Trophoblast cell (in vitro differentiated cells and primary cell): Measurements from ENCODE around the gene IFNGR1.
A peak's percentile ranks its signal among the peaks of the same experiment; 100 is the strongest.

ENCODE experiments used
- DNase-seq, 2 donors: peaks; one replicate each; pipeline ENCODE4 v3.0.0-alpha.2; 2016
- H2AFZ ChIP-seq: 2 replicates; pipeline ENCODE4 v1.6.1; 2013; ENCODE audit warnings: low read length, moderate library complexity, mild to moderate bottlenecking; ENCODE audit not compliant: insufficient read depth, poor library complexity
- H2AK5ac ChIP-seq: 2 replicates; pipeline ENCODE4 v1.6.1; 2013; ENCODE audit warnings: mild to moderate bottlenecking, low read length
- H2BK120ac ChIP-seq: 2 replicates; pipeline ENCODE4 v1.6.1; 2013; ENCODE audit warnings: low read length, mild to moderate bottlenecking, moderate library complexity; ENCODE audit not compliant: insufficient read depth, poor library complexity
- H2BK12ac ChIP-seq: 2 replicates; pipeline ENCODE4 v1.6.1; 2013; ENCODE audit warnings: mild to moderate bottlenecking, low read length, moderate library complexity
- H2BK5ac ChIP-seq: 2 replicates; pipeline ENCODE4 v1.6.1; 2013; ENCODE audit warnings: low read length, low read depth, moderate library complexity, mild to moderate bottlenecking; ENCODE audit not compliant: poor library complexity
- H3K14ac ChIP-seq: 2 replicates; pipeline ENCODE4 v1.6.1; 2013; ENCODE audit warnings: mild to moderate bottlenecking, low read length
- H3K18ac ChIP-seq: 2 replicates; pipeline ENCODE4 v1.6.1; 2013; ENCODE audit warnings: mild to moderate bottlenecking, low read length
- H3K23ac ChIP-seq: 2 replicates; pipeline ENCODE4 v1.6.1; 2013; ENCODE audit warnings: low read length
- H3K27ac ChIP-seq: 2 replicates; pipeline ENCODE4 v1.5.1; 2013; ENCODE audit warnings: low read depth, mild to moderate bottlenecking, inconsistent platforms, low read length, moderate library complexity
- H3K27me3 ChIP-seq: 2 replicates; pipeline ENCODE4 v1.6.1; 2013; ENCODE audit warnings: inconsistent platforms, mild to moderate bottlenecking, low read length, moderate library complexity; ENCODE audit not compliant: insufficient read depth
- H3K36me3 ChIP-seq, 2 experiments: 1 replicate in 1 of 2; 2 replicates in 1 of 2; pipeline ENCODE4 v1.6.1; 2013; ENCODE audit warnings: low read length in 2 of 2, mild to moderate bottlenecking in 2 of 2, moderate library complexity in 1 of 2; ENCODE audit not compliant: insufficient read depth in 2 of 2, control insufficient read depth in 1 of 2
- H3K4ac ChIP-seq: 2 replicates; pipeline ENCODE4 v1.6.1; 2013; ENCODE audit warnings: low read depth, mild to moderate bottlenecking, low read length, moderate library complexity
- H3K4me1 ChIP-seq, 2 experiments: 1 replicate in 1 of 2; 2 replicates in 1 of 2; pipeline ENCODE4 v1.6.1; 2013; ENCODE audit warnings: low read length in 2 of 2, mild to moderate bottlenecking in 2 of 2, moderate library complexity in 1 of 2; ENCODE audit not compliant: insufficient read depth in 2 of 2, control insufficient read depth in 1 of 2
- H3K4me2 ChIP-seq: 2 replicates; pipeline ENCODE4 v1.6.1; 2013; ENCODE audit warnings: inconsistent platforms, mild to moderate bottlenecking, low read length, moderate library complexity
- H3K4me3 ChIP-seq: 2 replicates; pipeline ENCODE4 v1.5.1; 2013; ENCODE audit warnings: mild to moderate bottlenecking, low read depth, low read length, inconsistent platforms
- H3K79me1 ChIP-seq: one replicate; pipeline ENCODE4 v1.6.1; 2013; ENCODE audit warnings: low read length
- H3K79me2 ChIP-seq: 2 replicates; pipeline ENCODE4 v1.6.1; 2013; ENCODE audit warnings: low read length, mild to moderate bottlenecking; ENCODE audit not compliant: control insufficient read depth, insufficient read depth, poor library complexity
- H3K9ac ChIP-seq: 2 replicates; pipeline ENCODE4 v1.6.1; 2013; ENCODE audit warnings: mild to moderate bottlenecking, low read length
- H3K9me3 ChIP-seq: 2 replicates; pipeline ENCODE4 v1.6.1; 2013; ENCODE audit warnings: low read depth, mild to moderate bottlenecking, control low read depth, inconsistent platforms, low read length; ENCODE audit not compliant: insufficient read depth
- H4K12ac ChIP-seq: 2 replicates; pipeline ENCODE4 v1.6.1; 2013; ENCODE audit warnings: low read depth, mild to moderate bottlenecking, low read length, moderate library complexity
- H4K8ac ChIP-seq: 2 replicates; pipeline ENCODE4 v1.6.1; 2013; ENCODE audit warnings: low read depth, mild to moderate bottlenecking, low read length, moderate library complexity
- H4K91ac ChIP-seq: one replicate; pipeline ENCODE4 v1.6.1; 2013; ENCODE audit warnings: low read depth, mild to moderate bottlenecking, low read length, moderate library complexity
- WGBS: extraction: QIAGEN DNeasy Blood & Tissue Kit; methylation state at CpG from one replicate; pipeline ENCODE4 v1.1.7; 2013; ENCODE audit warnings: missing lambda C conversion rate; ENCODE audit not compliant: insufficient read length, insufficient coverage; ENCODE audit errors: extremely low coverage; 5-methylcytosine and 5-hydroxymethylcytosine counted together

Gene IFNGR1

GRCh38 chr6:137157601-137158000 lies 61.6 kb downstream of the IFNGR1 start:
- peak in 1 of 2 donors; percentile 24 for DNase-seq
- Histone ChIP-seq H3K27ac (no peak overlapping the region), H3K4me3 (no peak overlapping the region), H3K4ac (no peak overlapping the region), H3K9me3 (peaks cover 2% of the 10 kb centered on the region), H2AK5ac (no peak overlapping the region), H3K36me3 (no peaks in the 10 kb centered on the region), H3K27me3 (no peaks in the 10 kb centered on the region), H3K79me1 (no peaks in the 10 kb centered on the region), H3K4me1 (no peaks in the 10 kb centered on the region), H2AFZ (no peak overlapping the region), H3K23ac (no peak overlapping the region), H4K91ac (no peak overlapping the region), H4K8ac (no peak overlapping the region), H2BK120ac (no peak overlapping the region), H4K12ac (no peak overlapping the region), H3K14ac (no peak overlapping the region), H3K9ac (no peak overlapping the region), H3K79me2 (no peaks in the 10 kb centered on the region), H3K4me2 (no peak overlapping the region), H2BK12ac (no peak overlapping the region), H2BK5ac (no peak overlapping the region), H3K18ac (no peak overlapping the region)
- no CpG with 5 or more reads among the region's 4 CpGs for WGBS

DNA sequence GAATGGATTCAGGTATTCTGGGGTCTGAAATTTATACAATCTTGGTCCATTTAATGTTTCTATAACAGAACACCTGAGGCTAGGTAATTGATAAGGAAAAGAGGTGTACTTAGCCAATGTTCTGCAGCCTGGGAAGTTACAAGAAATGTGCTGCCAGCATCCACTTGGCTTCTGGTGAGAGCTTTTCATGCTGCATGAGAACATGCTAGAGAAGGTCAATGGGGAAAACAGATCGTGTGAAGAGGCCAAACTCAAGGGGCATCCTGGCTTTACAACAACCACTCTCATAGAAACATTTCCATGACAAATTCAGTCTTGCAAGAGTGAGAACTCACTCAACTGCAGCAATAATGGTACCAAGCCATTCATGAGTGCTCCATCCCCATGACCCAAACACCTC lies 62.5 kb downstream of the IFNGR1 start:
- DNase-seq, result no peak
- H3K79me2 ChIP-seq, result no peaks in the 10 kb centered on the region
- no peak overlapping the region for H3K4me2 ChIP-seq
- no peak overlapping the region for H3K18ac ChIP-seq
- no peak overlapping the region for H2AK5ac ChIP-seq
- H3K4me3 ChIP-seq, result no peak overlapping the region
- no peaks in the 10 kb centered on the region for H3K79me1 ChIP-seq
- H3K14ac ChIP-seq, result no peak overlapping the region
- H4K12ac ChIP-seq, result no peak overlapping the region
- no peak overlapping the region for H4K91ac ChIP-seq
- no peak overlapping the region for H2BK5ac ChIP-seq
- no peak overlapping the region for H2AFZ ChIP-seq
- H3K36me3 ChIP-seq, result no peaks in the 10 kb centered on the region
- no peak overlapping the region for H2BK120ac ChIP-seq
- no peak overlapping the region for H3K23ac ChIP-seq
- H3K4me1 ChIP-seq, result no peaks in the 10 kb centered on the region
- H2BK12ac ChIP-seq, result no peak overlapping the region
- WGBS, result no CpG with 5 or more reads among the region's 1 CpG
- peaks cover 2% of the 10 kb centered on the region for H3K9me3 ChIP-seq
- H3K27me3 ChIP-seq, result no peaks in the 10 kb centered on the region
- H3K4ac ChIP-seq, result no peak overlapping the region
- H3K9ac ChIP-seq, result no peak overlapping the region
- H3K27ac ChIP-seq, result no peak overlapping the region
- no peak overlapping the region for H4K8ac ChIP-seq

- no peak overlapping the region for H3K4me3 ChIP-seq
- H3K79me1 ChIP-seq, result no peaks in the 10 kb centered on the region
- no peak overlapping the region for H2BK5ac ChIP-seq
- H4K8ac ChIP-seq, result no peak overlapping the region
- H3K4ac ChIP-seq, result no peak overlapping the region
- no peaks in the 10 kb centered on the region for H3K27me3 ChIP-seq
- H3K4me1 ChIP-seq, result no peaks in the 10 kb centered on the region
- H2BK120ac ChIP-seq, result no peak overlapping the region
- no peak overlapping the region for H3K14ac ChIP-seq
- no CpG with 5 or more reads among the region's 2 CpGs for WGBS
- H3K23ac ChIP-seq, result no peak overlapping the region
- H2AFZ ChIP-seq, result no peak overlapping the region
- H3K79me2 ChIP-seq, result no peaks in the 10 kb centered on the region
- H3K27ac ChIP-seq, result no peak overlapping the region
- no peak overlapping the region for H4K12ac ChIP-seq
- no peak overlapping the region for H2BK12ac ChIP-seq
- H4K91ac ChIP-seq, result no peak overlapping the region
- no peak overlapping the region for H3K9ac ChIP-seq
- no peak overlapping the region for H3K18ac ChIP-seq
- H3K4me2 ChIP-seq, result no peak overlapping the region
- H2AK5ac ChIP-seq, result no peak overlapping the region
- peaks cover 2% of the 10 kb centered on the region for H3K9me3 ChIP-seq
- peak in 1 of 2 donors; percentile 34 for DNase-seq
- no peaks in the 10 kb centered on the region for H3K36me3 ChIP-seq
Measured at GRCh38 chr6:137155830-137156229, 63.4 kb downstream of the IFNGR1 start.

DNA sequence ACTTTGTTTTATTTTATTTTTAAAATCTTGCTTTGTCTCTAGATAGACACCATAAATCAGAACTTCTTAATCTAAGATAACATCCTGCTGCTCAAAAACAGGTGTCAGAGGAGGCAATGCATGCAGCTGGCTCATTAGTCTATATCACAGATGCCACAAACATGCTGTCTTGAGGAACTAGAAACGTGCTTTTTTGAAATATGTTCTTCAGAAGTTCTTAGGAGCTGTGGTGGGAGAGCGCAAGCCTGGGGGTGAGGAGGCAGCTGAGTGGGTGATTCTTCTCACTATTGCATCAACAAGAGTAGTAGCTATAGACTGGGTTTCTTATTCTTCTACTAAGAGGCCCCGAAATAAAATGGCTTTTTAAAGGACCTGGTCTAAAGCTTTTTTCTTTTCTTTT lies 69.1 kb downstream of the IFNGR1 start:
- no peak for DNase-seq
- Histone ChIP-seq H3K27ac (no peak overlapping the region), H3K14ac (no peak overlapping the region), H4K91ac (no peak overlapping the region), H2AK5ac (no peak overlapping the region), H3K27me3 (no peaks in the 10 kb centered on the region), H3K4me3 (no peak overlapping the region), H3K23ac (no peak overlapping the region), H2BK120ac (no peak overlapping the region), H3K79me2 (no peaks in the 10 kb centered on the region), H4K12ac (no peak overlapping the region), H3K36me3 (no peaks in the 10 kb centered on the region), H4K8ac (no peak overlapping the region), H2BK12ac (no peak overlapping the region), H3K4me1 (no peaks in the 10 kb centered on the region), H3K9me3 (no peaks in the 10 kb centered on the region), H3K9ac (no peak overlapping the region), H3K79me1 (peaks cover 3% of the 10 kb centered on the region), H3K4me2 (no peak overlapping the region), H3K18ac (no peak overlapping the region), H2BK5ac (no peak overlapping the region), H2AFZ (no peak overlapping the region), H3K4ac (no peak overlapping the region)
- no CpG with 5 or more reads among the region's 3 CpGs for WGBS
